EL (cell line): ENCODE data around the gene GPRC5B.

Experiments
- DNase-seq: peaks from one replicate; pipeline ENCODE4 v3.0.0-alpha.2; 2016

GPRC5B gene

DNA sequence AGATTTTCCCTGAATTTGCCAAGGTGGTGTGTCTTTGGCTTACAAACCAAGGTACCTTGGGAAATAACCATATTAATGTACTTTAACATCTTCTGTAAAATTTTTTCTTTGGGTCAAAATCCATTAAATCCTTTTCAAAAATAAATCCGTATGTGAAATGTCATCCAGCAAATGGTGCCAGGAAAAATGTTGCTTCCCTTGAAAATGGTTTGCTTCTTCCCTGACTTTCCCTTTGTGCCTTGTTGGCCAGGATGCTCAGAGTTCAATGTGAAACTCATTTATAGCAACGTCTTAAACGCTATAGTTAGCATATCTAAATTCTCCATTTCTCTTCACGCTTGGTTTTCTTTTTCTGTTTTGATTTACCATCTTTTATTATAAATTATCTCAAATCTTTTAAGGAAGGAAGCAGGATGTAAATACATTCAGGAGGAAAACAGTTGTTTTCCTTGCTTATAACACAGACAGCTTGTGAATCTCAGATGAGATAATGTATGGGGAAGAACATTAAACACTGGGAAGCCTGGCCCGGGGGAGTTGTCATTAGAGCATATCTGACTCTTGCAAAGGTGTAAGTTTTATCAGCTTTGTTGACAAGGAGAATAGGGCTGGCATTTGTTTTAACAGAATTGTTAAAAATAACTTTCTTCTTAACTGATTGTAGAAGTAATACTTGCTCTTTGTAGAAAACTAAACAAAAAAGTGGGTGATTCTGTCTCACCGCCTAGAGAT lies 42.1 kb downstream of the GPRC5B start:
- DNase-seq, result no peak

DNA sequence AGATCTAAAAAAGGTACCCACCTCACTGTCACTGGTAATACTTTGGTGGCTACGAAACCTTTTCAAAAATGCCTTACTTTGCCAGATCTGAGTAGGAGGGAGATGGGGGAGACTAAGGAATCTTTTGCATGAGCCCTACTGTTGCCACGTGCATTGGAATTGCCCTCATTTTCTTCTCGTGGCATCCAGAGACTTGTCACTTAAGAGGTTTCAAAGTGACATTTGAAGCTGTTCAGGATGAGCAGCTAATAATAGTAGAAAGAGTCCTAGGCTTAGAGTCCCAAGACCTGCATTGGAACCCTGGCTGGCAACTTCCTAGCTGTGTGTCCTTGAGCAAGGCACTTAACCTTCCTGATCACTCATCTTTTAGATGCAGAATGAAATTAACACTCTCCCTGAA lies 43.5 kb downstream of the GPRC5B start:
- no peak for DNase-seq

GRCh38 chr16:19840524-19841110 lies 44.0 kb downstream of the GPRC5B start:
- DNase-seq, result no peak

DNA sequence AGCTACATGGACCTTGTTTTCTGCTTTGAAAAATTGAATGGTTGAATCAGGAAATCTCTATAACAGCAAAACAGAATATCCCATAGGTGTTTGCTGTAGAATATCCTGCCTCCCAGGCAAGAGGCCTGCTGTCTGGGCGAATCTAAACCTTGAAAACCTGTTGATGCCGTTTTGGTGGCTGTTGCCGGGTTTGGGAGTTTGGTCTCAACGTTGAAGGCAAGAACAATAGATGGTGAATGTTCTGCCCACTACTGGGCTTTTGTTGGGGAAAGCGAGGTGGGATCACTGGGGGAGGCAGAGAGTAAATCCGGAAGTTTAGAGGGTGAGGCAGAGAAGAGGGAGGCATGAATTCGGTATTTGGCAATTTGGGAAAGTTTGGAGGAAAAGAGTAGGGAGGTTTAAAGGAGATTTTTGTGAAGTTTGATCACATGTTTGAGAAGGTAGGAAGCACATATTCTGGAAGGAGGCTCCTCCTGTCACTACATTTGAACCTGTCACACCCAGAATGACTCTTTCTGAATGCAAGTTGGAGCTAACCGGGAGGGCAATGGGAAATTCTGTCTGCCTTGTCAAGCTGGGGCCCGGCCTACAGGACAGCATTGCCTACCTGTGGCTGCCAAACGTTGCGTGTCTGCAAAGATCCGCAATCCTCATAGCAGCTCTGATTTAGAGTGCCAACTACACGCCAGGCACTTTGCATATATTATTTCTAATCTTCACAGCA lies 46.5 kb downstream of the GPRC5B start:
- no peak for DNase-seq

- DNase-seq, result no peak
Measured at GRCh38 chr16:19837331-19837980, 47.2 kb downstream of the GPRC5B start.

- DNase-seq, result peak; percentile 43
Measured at GRCh38 chr16:19835968-19836421, 48.7 kb downstream of the GPRC5B start.

GRCh38 chr16:19835196-19835595 lies 49.5 kb downstream of the GPRC5B start:
- no peak for DNase-seq

DNA sequence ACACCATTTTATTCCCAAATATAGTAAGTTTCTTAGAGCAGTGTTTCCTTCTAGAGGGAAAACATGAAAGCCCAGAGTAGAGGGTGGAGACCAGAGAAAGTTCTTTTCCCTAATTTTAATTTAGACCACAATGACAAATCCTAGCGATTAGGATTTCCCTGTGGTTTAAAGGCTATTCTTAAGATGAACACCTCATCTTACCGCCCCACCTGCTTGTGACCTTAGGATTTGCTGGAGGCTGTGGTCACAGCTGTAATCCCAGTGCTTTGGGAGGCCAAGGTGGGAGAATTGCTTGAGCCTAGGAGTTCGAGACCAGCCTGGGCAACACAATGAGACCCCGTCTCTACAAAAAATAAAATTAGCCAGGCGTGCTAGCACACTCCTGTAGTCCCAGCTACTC lies 51.1 kb downstream of the GPRC5B start:
- no peak for DNase-seq

- DNase-seq, result no peak
Measured at GRCh38 chr16:19833176-19833575, 51.5 kb downstream of the GPRC5B start.

- DNase-seq, result peak; percentile 72
Measured at GRCh38 chr16:19831678-19832077, 53.0 kb downstream of the GPRC5B start.

- DNase-seq, result no peak
Measured at GRCh38 chr16:19830902-19831560, 53.6 kb downstream of the GPRC5B start.

- DNase-seq, result no peak
Measured at GRCh38 chr16:19829844-19830692, 54.6 kb downstream of the GPRC5B start.

- DNase-seq, result no peak
Measured at GRCh38 chr16:19824216-19824615, 60.4 kb downstream of the GPRC5B start.

DNA sequence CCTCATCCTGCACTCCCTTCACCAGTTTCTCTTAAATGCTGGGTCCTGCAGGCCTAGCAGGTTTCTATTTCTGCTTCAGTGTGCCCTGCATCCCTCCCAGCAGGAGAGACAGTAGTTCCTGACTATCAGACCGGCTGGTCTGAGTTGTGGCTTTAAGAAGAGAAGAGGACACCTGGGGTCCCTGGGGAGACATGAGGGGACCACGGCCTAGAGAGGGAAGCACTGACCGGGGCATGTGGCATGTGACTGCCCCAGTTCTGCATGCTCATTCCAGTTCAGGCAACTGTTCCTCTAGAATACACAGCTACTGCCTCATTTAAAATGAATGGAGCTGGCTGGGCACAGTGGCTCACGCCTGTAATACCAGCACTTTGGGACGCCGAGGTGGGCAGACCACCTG lies 61.3 kb downstream of the GPRC5B start:
- no peak for DNase-seq

- DNase-seq, result peak; percentile 16
Measured at GRCh38 chr16:19822533-19822932, 62.1 kb downstream of the GPRC5B start.

GRCh38 chr16:19817875-19818274 lies 66.8 kb downstream of the GPRC5B start:
- DNase-seq, result no peak

DNA sequence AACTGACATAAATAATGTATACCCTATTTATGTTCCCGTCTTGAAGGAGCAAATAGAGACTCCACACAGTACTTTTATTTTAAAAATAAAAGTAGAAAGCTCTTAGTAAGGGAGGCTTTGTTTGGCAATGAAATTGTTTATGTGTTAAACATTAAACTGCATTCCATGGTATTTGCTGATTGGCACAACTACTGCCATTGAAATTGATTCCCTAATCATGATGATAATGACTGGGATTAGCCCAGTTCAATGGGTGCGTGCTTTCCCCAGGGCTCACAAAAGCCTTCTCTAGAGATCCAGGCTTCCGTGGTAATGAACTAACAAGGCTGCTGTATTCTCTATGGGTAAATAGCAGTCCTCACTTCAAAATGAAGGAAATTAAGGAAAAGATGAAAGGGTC lies 67.5 kb downstream of the GPRC5B start:
- no peak for DNase-seq

DNA sequence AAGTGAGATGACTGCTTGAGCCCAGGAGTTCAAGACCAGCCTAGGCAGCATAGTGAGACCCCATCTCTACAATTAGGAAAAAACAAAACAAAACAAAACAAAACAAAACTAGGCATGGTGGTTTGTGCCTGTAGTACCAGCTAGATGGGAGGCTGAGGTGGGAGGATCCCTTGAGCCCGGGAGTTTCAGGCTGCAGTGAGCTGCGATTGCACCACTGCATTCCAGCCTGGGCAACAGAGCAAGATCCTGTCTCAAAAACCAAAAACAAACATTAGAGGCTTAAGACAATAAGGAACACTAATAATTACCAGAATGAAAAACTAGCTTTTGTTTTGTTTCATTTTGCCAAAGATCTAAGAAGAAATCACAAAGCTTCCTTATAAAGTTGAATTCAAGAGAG lies 69.2 kb downstream of the GPRC5B start:
- DNase-seq, result no peak

DNA sequence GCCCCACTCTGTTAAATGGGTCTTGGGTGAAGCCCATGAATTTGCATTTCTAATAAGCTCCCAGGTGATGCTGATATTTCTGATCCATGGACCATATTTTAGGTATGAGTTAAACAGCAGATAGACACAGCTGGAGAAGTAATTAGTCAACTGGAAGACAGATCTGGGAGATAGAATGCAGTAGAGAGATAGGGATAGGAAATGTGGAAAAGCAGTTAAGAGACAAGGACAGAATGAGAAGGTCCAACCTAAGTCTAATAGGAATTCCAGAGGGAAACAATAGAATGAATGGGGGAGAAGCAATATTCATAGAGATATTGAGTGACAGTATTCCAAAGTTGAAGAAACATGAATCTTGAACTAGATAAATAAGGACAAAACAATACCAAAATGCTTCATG lies 71.7 kb downstream of the GPRC5B start:
- no peak for DNase-seq

GRCh38 chr16:19810817-19811731 lies 73.6 kb downstream of the GPRC5B start:
- peak; percentile 91 for DNase-seq

GRCh38 chr16:19809693-19810092 lies 75.0 kb downstream of the GPRC5B start:
- DNase-seq, result no peak
